Smooth muscle cell (in vitro differentiated cells): ENCODE results near the gene TMEM53. TPM values are rescaled to one million over a fixed set of nuclear protein-coding genes. Genes with fewer than 3 reads are reported as not detected.
A peak's percentile ranks its signal among the peaks of the same experiment; 100 is the strongest.

Source experiments
- DNase-seq: peaks from one replicate; lab custom pipeline; 2025; ENCODE audit not compliant: unreplicated experiment; lab: John Stamatoyannopoulos, UW
- H2AFZ ChIP-seq: fragments of 200-600 bp; sonication (generic); 2 replicates; pipeline ENCODE4 v1.6.0; 2016; ENCODE audit warnings: antibody characterized with exemption, low read depth, mild to moderate bottlenecking
- H3F3A ChIP-seq: fragments of 200-600 bp; sonication (generic); 2 replicates; pipeline ENCODE4 v1.6.0; 2017; ENCODE audit warnings: antibody characterized with exemption, low read depth
- H3K27ac ChIP-seq: fragments of 200-600 bp; sonication (generic); 2 replicates; pipeline ENCODE4 v1.5.1; 2016; ENCODE audit warnings: low read depth, mild to moderate bottlenecking
- H3K27me3 ChIP-seq: fragments of 200-600 bp; sonication (generic); 2 replicates; pipeline ENCODE4 v1.6.1; 2016; ENCODE audit warnings: low read depth, mild to moderate bottlenecking
- H3K36me3 ChIP-seq: fragments of 200-600 bp; sonication (generic); 2 replicates; pipeline ENCODE4 v1.5.1; 2016; ENCODE audit warnings: low read depth
- H3K4me1 ChIP-seq: fragments of 200-600 bp; sonication (generic); 2 replicates; pipeline ENCODE4 v1.5.1; 2016; ENCODE audit warnings: low read depth
- H3K4me2 ChIP-seq: fragments of 200-600 bp; sonication (generic); 2 replicates; pipeline ENCODE4 v1.6.0; 2016; ENCODE audit warnings: mild to moderate bottlenecking
- H3K4me3 ChIP-seq: fragments of 200-600 bp; sonication (generic); 2 replicates; pipeline ENCODE4 v1.5.1; 2016; ENCODE audit warnings: mild to moderate bottlenecking
- H3K79me2 ChIP-seq: fragments of 200-600 bp; sonication (generic); 2 replicates; pipeline ENCODE4 v1.6.0; 2016; ENCODE audit warnings: low read depth, mild to moderate bottlenecking
- H3K9ac ChIP-seq: fragments of 200-600 bp; sonication (generic); 2 replicates; pipeline ENCODE4 v1.6.0; 2016; ENCODE audit warnings: low read depth
- H3K9me3 ChIP-seq: fragments of 200-600 bp; sonication (generic); replicated peaks from 2 replicates; pipeline ENCODE4 v1.5.1; 2016; ENCODE audit warnings: low read depth
- H4K20me1 ChIP-seq: fragments of 200-600 bp; sonication (generic); 2 replicates; pipeline ENCODE4 v1.6.0; 2016; ENCODE audit warnings: low read depth
- CTCF ChIP-seq: fragments of 200-600 bp; sonication (generic); IDR thresholded peaks from 2 replicates; pipeline ENCODE4 v1.5.1; 2017; ENCODE audit warnings: borderline replicate concordance, mild to moderate bottlenecking, antibody characterized with exemption; ENCODE audit not compliant: insufficient read depth, poor library complexity, severe bottlenecking
- WGBS: methylation state at CpG from one replicate; pipeline ENCODE4 v1.1.7; 2016; ENCODE audit warnings: low lambda C conversion rate; 5-methylcytosine and 5-hydroxymethylcytosine counted together
- polyA plus RNA-seq: library from polyadenylated mRNA; unstranded; fragments of >200 nt; fragmentation: Nextera tagmentation; extraction: Ambion mirVana; gene quantifications from 2 replicates; pipeline ENCODE4 v1.2.1, GENCODE V29; 2016
- total RNA-seq: library from RNA; depleted of rRNA; stranded (reverse); fragments of >200 nt; gene quantifications from 2 replicates; pipeline ENCODE4 v1.2.3, GENCODE V29; 2014

The TMEM53 gene
- total and polyA plus RNA-seq, 2 experiments from 2014 or later = 8.1 to 15.5 TPM

DNA sequence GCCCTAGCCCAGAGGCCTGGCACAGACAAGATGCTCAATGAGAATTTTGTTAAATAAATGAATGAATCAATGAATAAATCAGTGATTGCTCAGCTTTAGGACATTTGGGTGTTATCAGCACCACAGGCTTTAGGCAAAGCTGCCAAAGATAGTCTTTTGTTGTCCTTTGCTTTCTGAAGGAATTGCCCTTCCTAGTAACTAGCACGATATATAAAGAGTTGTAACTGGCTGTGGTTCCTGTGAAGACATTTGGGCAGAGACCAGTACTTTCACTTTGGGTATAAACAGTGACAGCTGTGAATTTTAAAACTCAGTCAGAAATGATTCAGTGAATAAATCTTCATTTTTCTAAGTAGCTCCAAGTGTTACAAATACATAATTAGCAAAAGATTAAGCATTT, 43.4 kb upstream of the TMEM53 start:
- no peak for TF ChIP-seq CTCF
- Histone ChIP-seq H3F3A (no peaks in the 10 kb centered on the region), H3K9me3 (no peaks in the 10 kb centered on the region), H3K27ac (no peak overlapping the region), H2AFZ (no peak overlapping the region), H3K4me2 (no peak overlapping the region), H3K4me3 (no peak overlapping the region), H4K20me1 (no peaks in the 10 kb centered on the region), H3K9ac (no peak overlapping the region), H3K79me2 (no peaks in the 10 kb centered on the region), H3K4me1 (no peaks in the 10 kb centered on the region), H3K27me3 (no peaks in the 10 kb centered on the region), H3K36me3 (no peaks in the 10 kb centered on the region)
- no peak for DNase-seq
- WGBS = 77% methylated on average over 1 of the region's 1 CpG

GRCh38 chr1:44717156-44717555, 42.9 kb upstream of the TMEM53 start:
- H3K9ac ChIP-seq = no peak overlapping the region
- DNase-seq = no peak

DNA sequence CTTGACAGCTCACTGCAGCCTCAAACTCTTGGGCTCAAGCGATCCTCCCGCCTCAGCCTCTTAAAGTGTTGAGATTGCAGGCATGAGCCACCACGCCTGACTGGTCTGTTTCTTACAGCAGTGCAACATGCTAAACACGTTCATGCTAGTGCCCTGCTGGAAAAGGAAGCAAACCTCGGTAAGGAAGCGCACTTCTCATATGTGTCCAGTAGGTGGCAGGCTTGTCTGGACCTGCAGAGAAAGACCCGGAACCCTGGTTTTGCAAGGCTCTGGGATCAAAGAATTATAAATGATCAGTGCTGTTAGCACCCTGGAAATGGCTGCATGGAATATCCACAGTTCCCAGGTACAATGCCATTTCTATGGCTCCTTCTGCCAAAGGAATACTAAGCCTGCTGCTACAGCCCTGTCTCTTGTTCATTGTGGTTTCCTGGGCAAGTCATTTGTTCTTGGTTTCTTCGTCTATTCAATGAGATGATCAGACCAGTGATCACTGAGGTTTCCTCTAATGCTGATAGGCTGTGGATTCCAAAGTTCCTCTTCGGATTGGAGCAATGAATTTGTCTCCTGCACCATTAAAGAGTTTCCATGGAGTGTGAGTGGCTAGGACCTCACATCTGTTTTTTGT, 40.8 kb upstream of the TMEM53 start:
- no peaks in the 10 kb centered on the region for H3K79me2 ChIP-seq
- H3K27me3 ChIP-seq = no peaks in the 10 kb centered on the region
- H3K36me3 ChIP-seq = no peaks in the 10 kb centered on the region
- H3K4me1 ChIP-seq = no peaks in the 10 kb centered on the region
- H3K9ac ChIP-seq = no peak overlapping the region
- no peak overlapping the region for H3K4me3 ChIP-seq
- peak; percentile 86 for TF ChIP-seq CTCF
- no peak overlapping the region for H3K4me2 ChIP-seq
- no peak for DNase-seq
- no peak overlapping the region for H3K27ac ChIP-seq
- H4K20me1 ChIP-seq = no peaks in the 10 kb centered on the region
- 21% methylated on average over 9 of the region's 9 CpGs for WGBS
- no peaks in the 10 kb centered on the region for H3F3A ChIP-seq
- no peaks in the 10 kb centered on the region for H3K9me3 ChIP-seq
- no peak overlapping the region for H2AFZ ChIP-seq

More at GRCh38 chr1:44717156-44717555, 42.9 kb upstream of the TMEM53 start:
- Histone ChIP-seq H3F3A (no peaks in the 10 kb centered on the region), H3K79me2 (no peaks in the 10 kb centered on the region), H2AFZ (no peak overlapping the region), H3K9me3 (no peaks in the 10 kb centered on the region), H3K27me3 (no peaks in the 10 kb centered on the region), H3K27ac (no peak overlapping the region), H3K36me3 (no peaks in the 10 kb centered on the region), H3K4me2 (no peak overlapping the region), H4K20me1 (no peaks in the 10 kb centered on the region), H3K4me1 (no peaks in the 10 kb centered on the region), H3K4me3 (no peak overlapping the region)
- TF ChIP-seq CTCF = no peak
- WGBS = 93% methylated on average over 4 of the region's 4 CpGs

DNA sequence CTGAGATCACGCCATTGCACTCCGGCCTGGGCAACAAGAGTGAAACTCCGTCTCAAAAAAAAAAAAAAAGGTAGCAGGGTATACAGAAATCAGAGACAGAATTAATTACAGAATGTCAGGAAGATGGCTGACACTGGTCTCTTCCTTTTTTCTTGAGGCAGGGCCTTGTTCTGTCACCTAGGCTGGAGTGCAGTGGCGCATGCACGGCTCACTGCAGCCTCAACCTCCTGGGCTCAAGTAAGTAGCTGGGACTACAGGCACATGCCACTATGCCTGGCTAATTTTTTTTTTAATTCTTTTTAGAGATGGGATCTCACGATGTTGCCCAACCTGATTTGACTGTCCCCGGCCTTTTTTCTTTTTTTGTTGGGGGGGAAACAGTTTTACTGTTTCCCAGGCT, 40.3 kb upstream of the TMEM53 start:
- 95% methylated on average over 7 of the region's 7 CpGs for WGBS
- no peak overlapping the region for H3K9ac ChIP-seq
- H3K4me1 ChIP-seq = no peaks in the 10 kb centered on the region
- no peak overlapping the region for H3K27ac ChIP-seq
- no peak overlapping the region for H3K4me3 ChIP-seq
- H3K27me3 ChIP-seq = no peaks in the 10 kb centered on the region
- no peak for DNase-seq
- no peaks in the 10 kb centered on the region for H3K9me3 ChIP-seq
- no peak overlapping the region for H2AFZ ChIP-seq
- no peaks in the 10 kb centered on the region for H3K36me3 ChIP-seq
- no peaks in the 10 kb centered on the region for H3F3A ChIP-seq
- H4K20me1 ChIP-seq = no peaks in the 10 kb centered on the region
- no peak overlapping the region for H3K4me2 ChIP-seq
- no peaks in the 10 kb centered on the region for H3K79me2 ChIP-seq
- no peak for TF ChIP-seq CTCF
